Measurements from ENCODE around the gene ZNF322.

ZNF322 gene

DNA sequence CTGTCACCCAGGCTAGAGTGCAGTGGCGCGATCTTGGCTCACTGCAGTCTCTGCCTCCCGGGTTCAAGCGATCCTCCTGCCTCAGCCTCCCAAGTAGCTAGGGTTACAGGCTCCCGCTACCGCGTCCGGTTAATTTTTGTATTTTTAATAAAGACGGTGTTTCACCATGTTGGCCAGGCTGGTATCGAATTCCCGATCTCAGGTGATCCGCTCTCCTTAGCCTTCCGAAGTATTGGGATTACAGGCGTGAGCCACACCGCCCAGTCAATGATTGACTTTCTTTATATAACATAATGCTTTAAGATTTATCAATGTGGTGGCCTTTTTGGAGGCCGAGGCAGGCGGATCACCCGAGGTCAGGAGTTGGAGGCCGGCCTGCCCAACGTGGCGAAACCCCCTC is 70.6 kb downstream of the ZNF322 start:
- no peak for DNase-seq (ENCODE audit: low read depth)

All from T follicular helper cell (primary cell).